GM21529 (cell line): ENCODE results near the gene USP32.

Experiments
- ATAC-seq: cut with Tn5 transposase; IDR thresholded peaks from one replicate; pipeline ENCODE4 v1.9.1; 2021; ENCODE audit not compliant: unreplicated experiment

The USP32 gene

DNA sequence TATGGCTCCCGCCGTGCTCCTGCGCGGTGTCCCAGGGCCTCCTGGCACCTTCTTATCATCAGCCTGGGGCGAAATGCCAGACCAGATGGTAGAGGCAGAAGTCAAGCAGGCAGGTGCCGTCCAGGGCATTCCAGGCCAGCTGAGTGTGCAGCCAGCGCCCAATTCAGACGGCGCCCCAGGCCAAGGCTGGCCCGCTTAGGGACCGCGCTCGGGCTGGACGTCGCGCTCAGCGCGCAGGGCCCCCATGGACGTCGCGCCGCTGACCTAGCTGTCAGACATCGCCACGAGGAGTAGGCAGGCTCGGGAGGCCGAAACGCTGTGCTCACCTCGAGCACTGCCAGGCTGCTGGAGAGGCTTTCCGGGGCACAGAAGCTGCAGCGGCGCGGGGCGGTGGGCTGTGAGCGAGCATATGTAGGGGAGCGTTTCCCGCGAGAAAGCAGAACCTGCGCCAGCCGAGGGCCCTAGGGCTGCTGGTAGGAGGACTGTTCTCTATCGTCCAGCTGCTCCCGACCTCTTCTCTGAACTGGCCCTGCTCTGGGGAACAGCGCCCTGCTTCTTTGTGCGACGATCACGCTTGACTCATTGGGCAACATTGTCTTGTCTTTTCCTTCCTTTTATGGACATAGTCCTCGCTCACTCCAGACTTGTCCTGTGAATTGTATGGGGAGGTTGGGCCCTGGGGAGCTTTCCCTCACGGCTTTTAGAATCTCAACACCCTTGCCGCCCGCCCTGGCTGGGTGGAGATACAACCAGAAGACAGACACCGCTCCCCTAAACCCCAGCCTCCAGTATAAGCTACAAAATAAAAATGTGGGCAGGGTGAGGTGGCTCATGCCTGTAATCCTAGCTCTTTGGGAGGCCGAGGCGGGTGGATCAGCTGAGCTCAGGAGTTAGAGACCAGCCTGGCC is 250.6 kb downstream of the USP32 start:
- no peak for ATAC-seq

DNA sequence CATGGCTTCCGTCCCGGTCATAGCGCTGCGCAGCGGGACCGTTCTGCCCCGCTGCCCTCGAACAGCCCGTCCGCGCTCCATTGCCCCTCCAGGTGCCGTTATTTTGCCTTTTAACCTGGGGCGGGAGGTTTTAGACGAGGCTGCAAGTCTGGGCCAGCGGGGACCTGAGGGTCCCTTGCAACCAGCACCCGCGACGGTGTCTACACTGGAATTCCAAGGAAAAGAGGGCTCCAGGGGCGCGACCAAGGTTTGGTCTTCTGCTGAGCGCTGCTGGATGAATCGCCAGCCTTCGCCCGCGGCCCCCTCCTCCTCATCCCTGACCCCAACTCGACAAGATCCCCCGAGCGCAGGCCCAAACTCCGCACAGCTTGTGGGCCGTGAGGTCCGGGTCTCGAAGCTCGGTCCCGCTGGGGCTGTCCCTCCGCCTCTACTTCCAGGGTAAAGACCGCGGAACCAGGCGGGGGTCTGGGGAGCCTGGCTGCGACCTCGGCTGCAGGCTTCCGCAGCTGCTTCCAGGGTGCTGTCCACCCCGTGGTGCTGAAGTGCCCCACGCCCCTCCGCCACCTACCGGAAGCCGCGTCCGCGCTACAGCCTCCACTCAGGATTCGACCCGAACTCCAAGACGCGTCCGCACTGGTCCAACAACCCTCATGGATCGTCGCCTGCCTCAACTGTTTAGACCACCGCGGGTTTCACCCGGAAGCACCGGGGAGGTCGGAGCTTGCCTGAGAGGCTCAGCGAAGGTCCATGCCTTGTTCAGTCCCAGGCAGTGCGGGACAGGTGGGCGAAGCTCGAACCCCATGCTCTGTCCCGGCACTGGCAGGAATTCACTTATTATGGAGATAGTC is 252.3 kb downstream of the USP32 start:
- no peak for ATAC-seq

- no peak for ATAC-seq
Observed at GRCh38 chr17:60138769-60139437, 253.0 kb downstream of the USP32 start.

- ATAC-seq = no peak
Observed at GRCh38 chr17:60137731-60138130, 254.2 kb downstream of the USP32 start.

- no peak for ATAC-seq
Observed at GRCh38 chr17:60135951-60136666, 255.8 kb downstream of the USP32 start.

- peak; percentile 88 for ATAC-seq
Observed at GRCh38 chr17:60135151-60135950, 256.6 kb downstream of the USP32 start.

GRCh38 chr17:60134396-60135150 is 257.4 kb downstream of the USP32 start:
- peak; percentile 16 for ATAC-seq

- ATAC-seq = no peak
Observed at GRCh38 chr17:60130466-60130865, 261.5 kb downstream of the USP32 start.

DNA sequence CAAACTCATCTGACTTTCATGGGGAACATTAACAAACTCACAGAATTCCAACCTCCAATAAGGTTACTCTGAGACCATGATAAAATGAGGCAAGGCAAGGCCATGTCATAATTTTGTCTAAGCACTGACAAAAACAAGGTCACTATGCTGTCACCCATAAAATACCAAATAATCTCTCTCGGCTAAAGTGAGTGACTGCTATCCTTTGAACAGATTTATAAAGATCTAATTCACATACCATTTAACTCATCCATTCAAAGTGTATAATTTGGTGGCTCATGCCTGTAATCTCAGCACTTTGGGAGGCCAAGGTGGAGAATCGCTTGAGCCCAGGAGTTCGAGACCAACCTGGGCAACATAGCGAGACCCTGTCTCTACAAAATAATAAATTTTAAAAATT is 262.8 kb downstream of the USP32 start:
- no peak for ATAC-seq
